GM18909 (cell line): ENCODE data around the gene PFN3.
A peak's percentile ranks its signal among the peaks of the same experiment; 100 is the strongest.
"Not testable (repeated sequence)": the region's sequence is repeated elsewhere in the genome, so short reads cannot be mapped to it uniquely, and the experiment has no call there.

Source experiments
- ATAC-seq: cut with Tn5 transposase; IDR thresholded peaks from one replicate; pipeline ENCODE4 v1.9.1; 2021; ENCODE audit warnings: mild to moderate bottlenecking; ENCODE audit not compliant: unreplicated experiment, poor library complexity

The PFN3 gene

DNA sequence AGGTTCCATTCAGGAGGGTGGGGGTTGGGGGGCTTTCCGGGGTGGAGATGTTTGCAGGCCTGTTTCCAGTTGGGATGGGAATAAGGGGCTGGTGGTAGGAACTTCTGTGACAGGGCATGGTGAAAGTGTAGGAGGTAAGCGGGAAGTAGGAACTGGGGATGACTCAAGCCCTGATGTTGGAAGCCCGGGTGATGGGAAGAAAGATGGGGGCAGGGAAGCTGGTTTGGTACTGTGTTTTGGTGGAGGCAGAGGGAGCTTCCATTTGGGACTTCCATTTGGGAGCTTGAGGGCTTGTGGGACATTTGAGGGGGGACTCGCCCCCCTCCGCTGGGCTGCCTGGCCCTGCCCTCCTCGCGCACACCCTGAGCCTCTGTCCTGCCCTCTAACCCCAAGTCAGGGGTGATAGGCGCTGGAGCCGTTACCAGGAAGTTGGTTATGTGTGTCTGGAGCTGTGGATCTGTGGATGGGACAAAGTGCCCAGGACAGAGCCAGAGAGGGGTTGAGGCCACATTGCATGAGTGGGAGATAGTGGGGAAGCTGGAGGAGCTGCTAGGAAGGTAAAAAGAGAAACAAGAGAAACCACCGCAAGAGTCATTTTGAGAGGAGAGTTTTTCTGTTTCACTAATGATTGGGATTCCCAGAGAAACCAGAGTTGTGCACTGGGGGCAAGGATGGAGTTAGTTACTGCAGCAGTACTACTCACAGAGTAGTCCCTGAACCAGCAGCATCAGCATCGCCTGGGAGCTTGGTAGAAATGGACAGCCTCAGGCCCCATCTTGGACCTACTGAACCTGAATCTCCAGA is 36.1 kb downstream of the PFN3 start:
- no peak for ATAC-seq

GRCh38 chr5:177363565-177363964 is 36.9 kb downstream of the PFN3 start:
- no peak for ATAC-seq

GRCh38 chr5:177362610-177363507 is 37.6 kb downstream of the PFN3 start:
- peak; percentile 36 for ATAC-seq

DNA sequence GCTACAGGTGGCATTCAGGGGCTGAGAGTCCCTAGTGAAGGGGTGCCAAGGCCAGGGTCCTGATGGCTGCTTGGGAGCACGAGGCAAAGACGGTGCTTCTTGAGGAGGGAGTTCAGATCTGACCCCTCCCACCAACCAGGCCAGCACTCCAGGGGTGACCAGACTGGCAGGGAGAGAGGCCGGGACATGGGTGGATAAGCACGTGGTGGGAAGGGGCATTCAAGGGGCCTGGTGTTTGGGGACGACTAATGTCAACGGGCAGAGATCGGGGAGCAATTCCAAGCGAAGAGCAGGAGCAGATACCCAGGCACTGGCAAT is 38.2 kb downstream of the PFN3 start:
- no peak for ATAC-seq

GRCh38 chr5:177361418-177362291 is 38.8 kb downstream of the PFN3 start:
- no peak for ATAC-seq

DNA sequence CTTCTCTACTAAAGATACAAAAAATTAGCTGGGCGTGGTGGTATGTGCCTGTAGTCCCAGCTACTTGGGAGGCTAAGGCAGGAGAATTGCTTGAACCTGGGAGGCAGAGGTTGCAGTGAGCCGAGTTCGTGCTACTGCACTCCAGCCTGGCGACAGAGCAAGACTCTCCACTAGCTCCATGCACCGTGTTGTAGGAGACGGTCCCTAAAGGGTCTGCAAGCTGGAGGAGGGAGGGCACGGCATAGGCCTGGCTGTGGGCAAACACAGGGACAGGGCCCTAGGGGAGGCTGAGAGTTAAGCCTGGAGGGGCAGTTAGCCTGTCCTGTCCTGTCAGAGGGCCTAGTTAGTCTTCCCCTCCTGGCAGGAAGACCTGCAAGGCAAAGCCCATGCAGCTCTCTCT is 39.7 kb downstream of the PFN3 start:
- ATAC-seq = not testable (repeated sequence)

DNA sequence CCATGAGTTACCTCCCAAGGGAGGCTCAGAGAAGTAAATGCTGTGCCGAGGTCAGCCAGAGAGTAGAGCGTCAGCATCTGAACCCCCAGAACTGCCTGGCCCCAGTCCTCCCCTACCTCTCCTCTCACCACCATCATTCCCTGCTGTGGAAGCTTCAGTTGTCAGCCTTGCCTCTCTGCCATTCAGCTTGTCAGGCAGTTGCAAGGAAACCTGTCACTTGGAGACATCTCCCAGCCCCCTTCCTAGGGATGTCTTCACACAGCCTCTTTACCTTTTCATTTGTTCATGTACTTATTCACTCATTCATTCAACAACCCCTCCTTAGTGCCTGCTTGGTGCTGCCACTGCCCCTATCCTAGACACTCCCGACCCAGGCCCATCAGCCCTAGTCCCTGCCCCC is 40.6 kb downstream of the PFN3 start:
- no peak for ATAC-seq

DNA sequence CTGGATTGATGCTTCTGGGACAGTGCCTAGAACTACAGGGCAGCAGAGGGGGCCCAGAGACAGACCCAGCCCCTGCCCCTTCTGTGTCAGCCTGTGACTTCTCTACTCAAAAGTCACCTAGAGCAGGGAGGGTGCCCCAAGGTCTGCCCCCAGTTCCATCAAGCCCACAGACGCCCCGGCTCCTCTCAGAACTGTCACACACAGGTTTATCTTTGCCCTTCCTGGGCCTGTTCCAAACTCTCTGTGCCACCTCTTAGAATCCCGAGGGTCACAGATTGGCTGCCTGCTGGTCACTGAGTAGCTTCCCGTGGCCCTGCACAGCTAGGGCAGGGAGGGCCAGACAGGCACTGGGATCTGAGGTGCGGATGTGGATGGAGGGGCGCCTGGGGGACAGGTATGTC is 41.0 kb downstream of the PFN3 start:
- ATAC-seq = no peak

- ATAC-seq = no peak
Measured at GRCh38 chr5:177358370-177358819, 42.1 kb downstream of the PFN3 start.

DNA sequence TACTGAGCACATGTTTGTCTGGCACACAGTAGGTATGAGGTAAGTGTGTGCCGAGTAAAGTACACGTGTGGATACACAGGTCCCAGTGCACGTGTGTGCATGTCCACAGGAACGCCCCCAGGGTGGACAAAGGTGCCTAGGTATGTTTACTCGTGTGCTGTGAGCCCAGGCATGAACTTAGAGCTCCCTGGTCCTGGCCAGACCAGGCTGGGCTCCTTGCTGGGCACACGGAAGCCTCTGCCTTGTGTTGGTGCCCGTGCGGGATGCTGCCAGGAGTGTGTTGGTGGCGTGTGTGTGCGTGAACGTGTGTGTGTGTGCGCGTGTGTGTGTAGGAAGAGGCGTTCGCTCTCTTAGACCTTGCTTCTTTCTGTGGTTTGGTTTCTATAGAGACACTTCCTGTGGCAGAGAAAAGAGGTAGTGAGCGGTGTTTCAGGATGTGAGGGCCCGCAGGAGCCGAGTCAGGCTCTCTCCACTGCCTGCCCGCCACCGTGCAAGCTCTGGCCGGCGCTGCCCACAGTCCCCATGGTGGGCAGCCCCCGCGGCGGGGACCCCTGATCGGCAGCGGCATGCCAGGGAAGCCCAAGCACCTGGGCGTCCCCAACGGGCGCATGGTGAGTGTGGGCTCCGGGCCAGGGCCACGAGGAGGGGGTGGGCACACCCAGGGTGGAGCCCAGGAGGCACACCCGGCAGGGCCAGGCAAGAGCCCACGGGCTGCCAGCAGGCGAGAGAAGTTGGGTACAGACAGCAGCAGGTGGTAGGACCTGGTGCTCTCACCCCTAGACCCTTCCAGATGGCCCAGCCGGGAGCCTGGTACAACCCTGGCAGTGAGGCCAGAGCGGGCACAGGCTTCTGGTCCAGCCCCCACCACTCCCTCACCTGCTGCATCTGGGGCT is 42.8 kb downstream of the PFN3 start, which contains the start of gene RGS14:
Gene RGS14, plus strand, starts transcription at position 466 of the 893 bp plus-strand sequence. Its CDS starts 101 bp downstream, at position 567.
- ATAC-seq = peak; percentile 86

GRCh38 chr5:177357146-177357458 is 43.4 kb downstream of the PFN3 start:
- ATAC-seq = no peak

- no peak for ATAC-seq
Measured at GRCh38 chr5:177356746-177357145, 43.7 kb downstream of the PFN3 start.

GRCh38 chr5:177355868-177356168 is 44.6 kb downstream of the PFN3 start:
- ATAC-seq = no peak

DNA sequence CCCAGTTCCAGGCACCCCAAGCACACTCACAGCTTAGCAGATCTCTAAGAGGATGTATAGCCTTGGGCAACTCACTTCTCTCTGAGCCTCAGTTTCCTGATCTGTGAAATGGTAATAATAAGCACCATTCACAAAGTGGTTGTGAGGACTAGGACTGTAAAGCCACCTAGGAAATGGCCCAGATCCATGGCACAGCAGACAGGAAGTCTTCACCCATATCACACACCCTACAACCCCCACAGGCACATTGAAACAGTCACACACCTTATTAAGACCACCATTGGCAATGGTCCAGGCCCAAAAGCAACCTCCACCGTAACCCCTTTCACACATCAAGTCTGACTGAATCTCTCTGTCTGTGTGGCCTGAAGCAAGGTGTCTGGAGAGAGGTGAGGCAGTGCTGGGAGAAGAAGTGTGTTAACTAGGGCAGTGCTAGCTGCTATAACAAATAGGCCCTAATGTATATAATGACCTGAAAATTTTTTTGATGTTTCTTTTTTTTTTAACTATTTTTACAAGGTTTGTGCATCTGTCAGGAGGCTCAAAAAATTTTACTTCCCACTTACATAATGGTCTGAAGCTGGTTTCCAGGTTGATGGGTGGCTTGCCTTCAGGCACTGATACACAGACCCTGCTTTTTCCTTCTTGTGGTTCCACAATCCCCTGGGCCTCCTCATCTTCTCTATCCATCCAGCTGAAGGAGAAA is 45.1 kb downstream of the PFN3 start:
- no peak for ATAC-seq

DNA sequence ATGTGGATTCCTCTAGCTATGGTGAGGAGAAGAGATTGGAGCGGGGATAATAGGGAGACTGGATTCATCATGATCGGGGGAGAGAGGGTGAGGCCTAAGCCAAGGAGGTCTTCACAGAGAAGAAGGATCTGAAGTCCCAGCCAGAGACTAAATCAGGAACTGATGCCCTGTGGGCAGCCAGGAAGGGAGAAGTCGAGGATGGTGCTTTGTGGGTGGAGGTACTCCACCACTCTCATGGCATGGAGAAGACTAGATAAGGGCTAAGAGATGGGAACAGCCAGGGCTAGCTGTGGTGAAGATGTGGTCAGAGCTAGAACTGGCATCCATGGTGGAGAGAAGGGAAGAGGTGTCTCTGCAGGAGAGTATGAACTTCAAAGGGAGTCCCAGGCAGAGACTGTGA is 45.8 kb downstream of the PFN3 start:
- no peak for ATAC-seq

- no peak for ATAC-seq
Measured at GRCh38 chr5:177354256-177354655, 46.2 kb downstream of the PFN3 start.

- no peak for ATAC-seq
Measured at GRCh38 chr5:177353093-177353492, 47.4 kb downstream of the PFN3 start.

DNA sequence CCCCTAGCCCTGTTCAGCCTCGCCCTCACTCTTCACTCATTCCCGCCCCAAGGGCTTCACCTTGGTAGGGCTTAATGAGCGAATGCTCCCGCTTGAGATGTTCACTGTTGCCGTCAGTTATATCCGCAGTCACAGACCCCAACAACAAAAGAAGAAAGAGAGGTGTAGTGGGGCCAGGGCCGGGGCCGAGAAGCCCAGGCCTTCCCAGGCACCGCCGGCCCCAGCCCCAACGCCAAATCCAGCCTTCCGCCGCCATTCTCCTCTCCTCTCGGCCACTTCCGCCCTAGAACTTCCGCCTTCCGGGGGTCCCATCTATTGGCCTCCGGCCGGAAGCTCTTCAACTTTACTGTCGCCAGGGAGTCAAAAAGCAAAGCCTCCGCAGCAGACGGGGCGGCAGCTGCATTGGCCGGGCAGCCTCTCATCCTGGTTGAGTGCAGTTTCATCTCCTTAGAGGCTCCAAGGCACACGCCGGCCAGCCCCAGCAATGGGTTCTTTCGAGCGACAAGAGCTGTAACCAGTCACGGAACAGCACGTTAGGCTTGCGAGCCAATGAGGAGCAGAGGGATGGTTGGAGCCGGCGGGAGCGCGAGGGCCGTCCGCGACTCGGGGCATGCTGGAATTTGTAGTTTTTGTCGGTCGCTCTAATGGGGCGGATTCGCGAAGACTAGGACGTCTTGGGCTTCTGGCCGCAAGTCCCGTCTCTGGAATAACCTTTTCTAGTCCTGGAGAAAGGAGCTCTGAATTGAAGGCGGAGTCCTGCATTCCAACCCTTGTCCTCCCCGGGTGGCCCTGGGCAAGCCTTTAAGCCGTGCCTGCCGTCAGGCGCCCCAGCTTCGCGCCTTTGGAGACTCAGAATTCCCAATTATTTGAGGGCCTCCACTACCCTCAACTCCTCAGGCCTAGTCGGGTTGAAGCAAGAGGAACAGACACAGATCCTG is 48.8 kb downstream of the PFN3 start, which contains the start of gene LMAN2:
Gene LMAN2, minus strand, starts transcription at position 277 of the 938 bp plus-strand sequence. Its CDS starts 21 bp downstream, at position 256.
- peak; percentile 92 for ATAC-seq
